ENCODE data around the gene HSPD1. TPM values are rescaled to one million over a fixed set of nuclear protein-coding genes. Genes with fewer than 3 reads are reported as not detected.

The HSPD1 gene
- total and polyA plus RNA-seq, 2 of the 13 experiments (the other 11 are each of a cell fraction or from before 2014, with no cell fraction given), result 685 to 2,610 TPM

- TF ChIP-seq ZNF318 (CRISPR knock-in tag; IDR thresholded peaks at IDR 0.05) (no peak), MIXL1 (CRISPR knock-in tag; IDR thresholded peaks at IDR 0.05) (peak; percentile 42; the same call in 1 of the 2 replicates), BCLAF1 (IDR thresholded peaks at IDR 0.05) (no peak), MYC (CRISPR knock-in tag; IDR thresholded peaks at IDR 0.05; ENCODE audit: borderline replicate concordance) (no peak), HOXA5 (CRISPR knock-in tag; IDR thresholded peaks at IDR 0.05) (no peak), BHLHE40 (IDR thresholded peaks at IDR 0.05; ENCODE audit: low read length) (no peak; the same call in 1 of the 2 replicates), NCOR1 (IDR thresholded peaks at IDR 0.05; ENCODE audit: borderline replicate concordance, low read length) (no peak), KLF15 (CRISPR knock-in tag; IDR thresholded peaks at IDR 0.05; ENCODE audit: borderline replicate concordance) (no peak), ATF6 (CRISPR knock-in tag; conservative IDR thresholded peaks at IDR 0.05) (no peak), JDP2 (CRISPR knock-in tag; IDR thresholded peaks at IDR 0.05; ENCODE audit: borderline replicate concordance) (no peak), ZNF251 (CRISPR knock-in tag; IDR thresholded peaks at IDR 0.05) (no peak), MAZ (IDR thresholded peaks at IDR 0.05; ENCODE audit: borderline replicate concordance, low read depth, low read length) (no peak), MAZ (CRISPR knock-in tag; IDR thresholded peaks at IDR 0.05; ENCODE audit: low read depth) (peak; percentile 59; the same call in 1 of the 2 replicates)
- TF ChIP-seq, protein P1, sequence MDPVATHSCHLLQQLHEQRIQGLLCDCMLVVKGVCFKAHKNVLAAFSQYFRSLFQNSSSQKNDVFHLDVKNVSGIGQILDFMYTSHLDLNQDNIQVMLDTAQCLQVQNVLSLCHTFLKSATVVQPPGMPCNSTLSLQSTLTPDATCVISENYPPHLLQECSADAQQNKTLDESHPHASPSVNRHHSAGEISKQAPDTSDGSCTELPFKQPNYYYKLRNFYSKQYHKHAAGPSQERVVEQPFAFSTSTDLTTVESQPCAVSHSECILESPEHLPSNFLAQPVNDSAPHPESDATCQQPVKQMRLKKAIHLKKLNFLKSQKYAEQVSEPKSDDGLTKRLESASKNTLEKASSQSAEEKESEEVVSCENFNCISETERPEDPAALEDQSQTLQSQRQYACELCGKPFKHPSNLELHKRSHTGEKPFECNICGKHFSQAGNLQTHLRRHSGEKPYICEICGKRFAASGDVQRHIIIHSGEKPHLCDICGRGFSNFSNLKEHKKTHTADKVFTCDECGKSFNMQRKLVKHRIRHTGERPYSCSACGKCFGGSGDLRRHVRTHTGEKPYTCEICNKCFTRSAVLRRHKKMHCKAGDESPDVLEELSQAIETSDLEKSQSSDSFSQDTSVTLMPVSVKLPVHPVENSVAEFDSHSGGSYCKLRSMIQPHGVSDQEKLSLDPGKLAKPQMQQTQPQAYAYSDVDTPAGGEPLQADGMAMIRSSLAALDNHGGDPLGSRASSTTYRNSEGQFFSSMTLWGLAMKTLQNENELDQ (CRISPR knock-in tag; IDR thresholded peaks at IDR 0.05; ENCODE audit: borderline replicate concordance), result no peak
Measured at GRCh38 chr2:197453914-197454398, 45.7 kb downstream of the HSPD1 start (continued).
